ENCODE measurements around the gene CTCF.
A peak's percentile ranks its signal among the peaks of the same experiment; 100 is the strongest.

CTCF gene

GRCh38 chr16:67551091-67551490 lies 11.2 kb upstream of the CTCF start:
- no peak for TF ChIP-seq ZBTB7A (IDR thresholded peaks at IDR 0.05; ENCODE audit: low read depth)
- TF ChIP-seq TAF1 (IDR thresholded peaks at IDR 0.05; ENCODE audit: low read depth), result no peak
- TF ChIP-seq USF1 (IDR thresholded peaks at IDR 0.05), result no peak
- no peak for TF ChIP-seq EGR1 (IDR thresholded peaks at IDR 0.05)
- TF ChIP-seq CEBPB (IDR thresholded peaks at IDR 0.05), result no peak
- TF ChIP-seq FOXM1 (IDR thresholded peaks at IDR 0.05; ENCODE audit: borderline replicate concordance, low read depth), result no peak
- TF ChIP-seq TCF12 (IDR thresholded peaks at IDR 0.05; ENCODE audit: low read depth), result no peak
- TF ChIP-seq CREB1 (IDR thresholded peaks at IDR 0.05; ENCODE audit: low read depth), result no peak
- no peak for TF ChIP-seq MAX (IDR thresholded peaks at IDR 0.05)

GRCh38 chr16:67551972-67552371 lies 10.4 kb upstream of the CTCF start:
- no peak for TF ChIP-seq RAD21 (IDR thresholded peaks at IDR 0.05; ENCODE audit: low read depth)
- no peak for TF ChIP-seq MAX (IDR thresholded peaks at IDR 0.05)
- TF ChIP-seq NFIC (IDR thresholded peaks at IDR 0.05), result peak; percentile 5; the same call in 1 of the 2 replicates
- TF ChIP-seq ZBTB7A (IDR thresholded peaks at IDR 0.05; ENCODE audit: low read depth), result no peak

- no peak for TF ChIP-seq YY1 (IDR thresholded peaks at IDR 0.05; ENCODE audit: low read depth)
- TF ChIP-seq TEAD4 (IDR thresholded peaks at IDR 0.05), result no peak
- no peak for TF ChIP-seq ZBTB7A (IDR thresholded peaks at IDR 0.05; ENCODE audit: low read depth)
- TF ChIP-seq REST (IDR thresholded peaks at IDR 0.05; ENCODE audit: low read depth), result no peak
- no peak for TF ChIP-seq RAD21 (IDR thresholded peaks at IDR 0.05; ENCODE audit: low read depth)
- no peak for TF ChIP-seq NFIC (IDR thresholded peaks at IDR 0.05)
- TF ChIP-seq CEBPB (IDR thresholded peaks at IDR 0.05), result no peak
- no peak for TF ChIP-seq USF1 (IDR thresholded peaks at IDR 0.05)
- TF ChIP-seq TCF12 (IDR thresholded peaks at IDR 0.05; ENCODE audit: low read depth), result no peak
- TF ChIP-seq CREB1 (IDR thresholded peaks at IDR 0.05; ENCODE audit: low read depth), result no peak
- TF ChIP-seq EGR1 (IDR thresholded peaks at IDR 0.05), result no peak
- no peak for TF ChIP-seq EP300 (IDR thresholded peaks at IDR 0.05; ENCODE audit: borderline replicate concordance)
- no peak for TF ChIP-seq FOXM1 (IDR thresholded peaks at IDR 0.05; ENCODE audit: borderline replicate concordance, low read depth)
- no peak for TF ChIP-seq TAF1 (IDR thresholded peaks at IDR 0.05; ENCODE audit: low read depth)
- TF ChIP-seq MAX (IDR thresholded peaks at IDR 0.05), result no peak
Observed at GRCh38 chr16:67552476-67552875, 9.8 kb upstream of the CTCF start.

- TF ChIP-seq CEBPB (IDR thresholded peaks at IDR 0.05) (no peak), TAF1 (IDR thresholded peaks at IDR 0.05; ENCODE audit: low read depth) (no peak), USF1 (IDR thresholded peaks at IDR 0.05) (no peak), EGR1 (IDR thresholded peaks at IDR 0.05) (no peak), NFIC (IDR thresholded peaks at IDR 0.05) (no peak), YY1 (IDR thresholded peaks at IDR 0.05; ENCODE audit: low read depth) (no peak), REST (IDR thresholded peaks at IDR 0.05; ENCODE audit: low read depth) (no peak), MAX (IDR thresholded peaks at IDR 0.05) (no peak), FOXM1 (IDR thresholded peaks at IDR 0.05; ENCODE audit: borderline replicate concordance, low read depth) (no peak), RAD21 (IDR thresholded peaks at IDR 0.05; ENCODE audit: low read depth) (no peak), TCF12 (IDR thresholded peaks at IDR 0.05; ENCODE audit: low read depth) (no peak)
Observed at GRCh38 chr16:67555795-67556212, 6.5 kb upstream of the CTCF start.

- TF ChIP-seq TEAD4 (IDR thresholded peaks at IDR 0.05), result no peak
- TF ChIP-seq MAX (IDR thresholded peaks at IDR 0.05), result no peak
- no peak for TF ChIP-seq REST (IDR thresholded peaks at IDR 0.05; ENCODE audit: low read depth)
- no peak for TF ChIP-seq EP300 (IDR thresholded peaks at IDR 0.05; ENCODE audit: borderline replicate concordance)
- TF ChIP-seq RAD21 (IDR thresholded peaks at IDR 0.05; ENCODE audit: low read depth), result no peak
- no peak for TF ChIP-seq CEBPB (IDR thresholded peaks at IDR 0.05)
- TF ChIP-seq YY1 (IDR thresholded peaks at IDR 0.05; ENCODE audit: low read depth), result no peak
- TF ChIP-seq TAF1 (IDR thresholded peaks at IDR 0.05; ENCODE audit: low read depth), result no peak
- TF ChIP-seq TCF12 (IDR thresholded peaks at IDR 0.05; ENCODE audit: low read depth), result no peak
- TF ChIP-seq NFIC (IDR thresholded peaks at IDR 0.05), result no peak
- no peak for TF ChIP-seq CREB1 (IDR thresholded peaks at IDR 0.05; ENCODE audit: low read depth)
- TF ChIP-seq ZBTB7A (IDR thresholded peaks at IDR 0.05; ENCODE audit: low read depth), result no peak
- TF ChIP-seq USF1 (IDR thresholded peaks at IDR 0.05), result no peak
- no peak for TF ChIP-seq FOXM1 (IDR thresholded peaks at IDR 0.05; ENCODE audit: borderline replicate concordance, low read depth)
Observed at GRCh38 chr16:67558859-67559258, 3.5 kb upstream of the CTCF start.

Data from Ishikawa (cell line).